Astrocyte (in vitro differentiated cells and primary cell): Measurements from ENCODE around the gene PCDHGA10.

ENCODE experiments used
- CTCF ChIP-seq: IDR thresholded peaks from 2 replicates; pipeline ENCODE4 v1.5.1; 2011; ENCODE audit warnings: low read depth, mild to moderate bottlenecking, inconsistent platforms, low read length, moderate library complexity; ENCODE audit not compliant: insufficient read depth
- EZH2 ChIP-seq: IDR thresholded peaks from 2 replicates; pipeline ENCODE4 v1.6.1; 2012; ENCODE audit warnings: mild to moderate bottlenecking, low read length, inconsistent platforms; ENCODE audit not compliant: insufficient read depth

GRCh38 chr5:141393267-141393666 is 19.5 kb upstream of the PCDHGA10 start:
- TF ChIP-seq CTCF (no peak), EZH2 (no peak)
